Measurements from ENCODE around the gene KCND3.
A peak's percentile ranks its signal among the peaks of the same experiment; 100 is the strongest.

KCND3 gene

GRCh38 chr1:111813440-111814304 lies 175.8 kb downstream of the KCND3 start:
- CTCF ChIA-PET = no interaction called here
- Histone ChIP-seq H3K27ac (ENCODE audit: insufficient read depth in 1 of 2, low read depth in 1 of 2, low read length in 2 of 2, poor library complexity in 1 of 2, severe bottlenecking in 2 of 2) (no peak overlapping the region), H3K36me3 (ENCODE audit: control insufficient read depth in 4 of 4, insufficient read depth in 4 of 4, low read length in 3 of 4) (no peaks in the 10 kb centered on the region), H3K27me3 (replicated peaks in 2 of 5; ENCODE audit: control insufficient read depth in 4 of 5, insufficient read depth in 5 of 5, low read length in 4 of 5) (no peaks in the 10 kb centered on the region), H3K4me1 (ENCODE audit: control extremely low read depth in 1 of 4, control insufficient read depth in 4 of 4, insufficient read depth in 4 of 4, low read length in 3 of 4) (no peaks in the 10 kb centered on the region), H3K4me3 (ENCODE audit: control insufficient read depth in 1 of 7, extremely low read depth in 1 of 7, insufficient read depth in 4 of 7, low read depth in 2 of 7, low read length in 6 of 7) (no peak overlapping the region), H3K9me3 (ENCODE audit: control extremely low read depth in 1 of 5, control insufficient read depth in 4 of 5, insufficient read depth in 2 of 5, low read depth in 1 of 5, low read length in 4 of 5) (no peaks in the 10 kb centered on the region)
- 84% methylated on average over 11 of the region's 16 CpGs for WGBS (ENCODE audit: insufficient coverage)
- DNase-seq = peak in 1 of 3 donors; percentile 2
- POLR2A ChIA-PET = no interaction called here

DNA sequence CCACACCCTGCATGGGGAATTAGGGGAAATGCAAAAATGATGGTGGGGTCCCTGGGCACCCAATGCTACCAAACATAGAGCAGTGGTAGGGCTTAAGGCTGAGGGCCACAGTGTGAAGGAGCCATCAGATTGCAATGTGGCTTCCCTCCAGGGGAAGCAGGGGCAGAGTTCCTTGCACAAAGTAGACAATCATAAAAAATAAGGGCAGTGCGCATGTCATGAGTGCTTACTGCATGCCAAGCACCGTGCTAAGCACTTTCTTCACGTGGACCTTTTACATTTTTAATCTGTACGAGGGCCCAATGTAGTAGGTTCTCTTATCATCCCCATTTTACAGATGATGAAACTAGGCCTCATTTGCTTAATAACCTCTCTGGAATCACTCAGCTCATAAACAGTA lies 177.2 kb downstream of the KCND3 start:
- H3K4me1 ChIP-seq (ENCODE audit: control extremely low read depth in 1 of 4, control insufficient read depth in 4 of 4, insufficient read depth in 4 of 4, low read length in 3 of 4) = no peaks in the 10 kb centered on the region
- 100% methylated on average over 4 of the region's 4 CpGs for WGBS (ENCODE audit: insufficient coverage)
- H3K27ac ChIP-seq (ENCODE audit: insufficient read depth in 1 of 2, low read depth in 1 of 2, low read length in 2 of 2, poor library complexity in 1 of 2, severe bottlenecking in 2 of 2) = no peak overlapping the region
- CTCF ChIA-PET = no interaction called here
- peaks cover 0 to 5% (median 0%) of the 10 kb centered on the region in 5 experiments for H3K27me3 ChIP-seq (replicated peaks in 2 of 5; ENCODE audit: control insufficient read depth in 4 of 5, insufficient read depth in 5 of 5, low read length in 4 of 5)
- no peak for DNase-seq
- H3K36me3 ChIP-seq (ENCODE audit: control insufficient read depth in 4 of 4, insufficient read depth in 4 of 4, low read length in 3 of 4) = no peaks in the 10 kb centered on the region
- H3K4me3 ChIP-seq (ENCODE audit: control insufficient read depth in 1 of 7, extremely low read depth in 1 of 7, insufficient read depth in 4 of 7, low read depth in 2 of 7, low read length in 6 of 7) = no peak overlapping the region
- no peaks in the 10 kb centered on the region for H3K9me3 ChIP-seq (ENCODE audit: control extremely low read depth in 1 of 5, control insufficient read depth in 4 of 5, insufficient read depth in 2 of 5, low read depth in 1 of 5, low read length in 4 of 5)
- POLR2A ChIA-PET = no interaction called here

DNA sequence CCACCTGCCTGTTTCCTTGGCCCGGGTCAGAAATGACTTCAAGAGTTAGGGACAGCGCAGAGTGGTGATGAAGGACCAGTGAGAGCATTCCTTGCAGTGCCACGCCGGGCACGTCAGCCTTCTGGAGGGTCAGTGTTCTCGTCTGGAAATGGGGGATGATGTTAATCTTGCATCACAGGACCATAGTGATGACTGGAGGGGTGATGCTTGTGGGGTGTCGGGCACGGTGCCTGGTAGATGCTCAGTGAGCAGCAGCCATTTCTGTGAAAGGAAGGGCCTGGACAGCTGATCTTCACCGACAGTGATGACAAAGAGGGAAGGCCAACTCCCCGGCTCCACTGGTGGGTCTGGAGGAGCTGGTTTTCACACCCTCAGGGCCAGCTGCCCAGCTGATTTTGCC lies 177.6 kb downstream of the KCND3 start:
- H3K9me3 ChIP-seq (ENCODE audit: control extremely low read depth in 1 of 5, control insufficient read depth in 4 of 5, insufficient read depth in 2 of 5, low read depth in 1 of 5, low read length in 4 of 5) = no peaks in the 10 kb centered on the region

GRCh38 chr1:111805251-111805650 lies 184.2 kb downstream of the KCND3 start:
- H3K27me3 ChIP-seq (replicated peaks in 2 of 5; ENCODE audit: control insufficient read depth in 4 of 5, insufficient read depth in 5 of 5, low read length in 4 of 5) = peaks cover 0 to 5% (median 0%) of the 10 kb centered on the region in 5 experiments

More for the DNA sequence above, 177.6 kb downstream of the KCND3 start:
- H3K27ac ChIP-seq (ENCODE audit: insufficient read depth in 1 of 2, low read depth in 1 of 2, low read length in 2 of 2, poor library complexity in 1 of 2, severe bottlenecking in 2 of 2) = no peak overlapping the region
- H3K4me1 ChIP-seq (ENCODE audit: control extremely low read depth in 1 of 4, control insufficient read depth in 4 of 4, insufficient read depth in 4 of 4, low read length in 3 of 4) = no peaks in the 10 kb centered on the region
- H3K27me3 ChIP-seq (replicated peaks in 2 of 5; ENCODE audit: control insufficient read depth in 4 of 5, insufficient read depth in 5 of 5, low read length in 4 of 5) = peaks cover 0 to 5% (median 0%) of the 10 kb centered on the region in 5 experiments
- no peaks in the 10 kb centered on the region for H3K36me3 ChIP-seq (ENCODE audit: control insufficient read depth in 4 of 4, insufficient read depth in 4 of 4, low read length in 3 of 4)
- POLR2A ChIA-PET = no interaction called here
- 91% methylated on average over 10 of the region's 10 CpGs for WGBS (ENCODE audit: insufficient coverage)
- no peak overlapping the region for H3K4me3 ChIP-seq (ENCODE audit: control insufficient read depth in 1 of 7, extremely low read depth in 1 of 7, insufficient read depth in 4 of 7, low read depth in 2 of 7, low read length in 6 of 7)
- CTCF ChIA-PET = no interaction called here
- DNase-seq = no peak

GRCh38 chr1:111804776-111805175 lies 184.7 kb downstream of the KCND3 start:
- 72% methylated on average over 3 of the region's 11 CpGs for WGBS (ENCODE audit: insufficient coverage)
- CTCF ChIA-PET = no interaction called here

More at GRCh38 chr1:111805251-111805650, 184.2 kb downstream of the KCND3 start:
- ChIA-PET POLR2A (no interaction called here), CTCF (no interaction called here)
- Histone ChIP-seq H3K36me3 (ENCODE audit: control insufficient read depth in 4 of 4, insufficient read depth in 4 of 4, low read length in 3 of 4) (no peaks in the 10 kb centered on the region), H3K4me1 (ENCODE audit: control extremely low read depth in 1 of 4, control insufficient read depth in 4 of 4, insufficient read depth in 4 of 4, low read length in 3 of 4) (no peaks in the 10 kb centered on the region), H3K27ac (ENCODE audit: insufficient read depth in 1 of 2, low read depth in 1 of 2, low read length in 2 of 2, poor library complexity in 1 of 2, severe bottlenecking in 2 of 2) (no peak overlapping the region), H3K4me3 (ENCODE audit: control insufficient read depth in 1 of 7, extremely low read depth in 1 of 7, insufficient read depth in 4 of 7, low read depth in 2 of 7, low read length in 6 of 7) (no peak overlapping the region), H3K9me3 (ENCODE audit: control extremely low read depth in 1 of 5, control insufficient read depth in 4 of 5, insufficient read depth in 2 of 5, low read depth in 1 of 5, low read length in 4 of 5) (no peaks in the 10 kb centered on the region)
- no peak for DNase-seq
- 94% methylated on average over 2 of the region's 2 CpGs for WGBS (ENCODE audit: insufficient coverage)

GRCh38 chr1:111803951-111804350 lies 185.5 kb downstream of the KCND3 start:
- Histone ChIP-seq H3K27me3 (replicated peaks in 2 of 5; ENCODE audit: control insufficient read depth in 4 of 5, insufficient read depth in 5 of 5, low read length in 4 of 5) (peaks cover 0 to 5% (median 0%) of the 10 kb centered on the region in 5 experiments), H3K4me1 (ENCODE audit: control extremely low read depth in 1 of 4, control insufficient read depth in 4 of 4, insufficient read depth in 4 of 4, low read length in 3 of 4) (no peaks in the 10 kb centered on the region)

More at GRCh38 chr1:111804776-111805175, 184.7 kb downstream of the KCND3 start:
- Histone ChIP-seq H3K4me3 (ENCODE audit: control insufficient read depth in 1 of 7, extremely low read depth in 1 of 7, insufficient read depth in 4 of 7, low read depth in 2 of 7, low read length in 6 of 7) (no peak overlapping the region), H3K4me1 (ENCODE audit: control extremely low read depth in 1 of 4, control insufficient read depth in 4 of 4, insufficient read depth in 4 of 4, low read length in 3 of 4) (no peaks in the 10 kb centered on the region), H3K9me3 (ENCODE audit: control extremely low read depth in 1 of 5, control insufficient read depth in 4 of 5, insufficient read depth in 2 of 5, low read depth in 1 of 5, low read length in 4 of 5) (no peaks in the 10 kb centered on the region), H3K27ac (ENCODE audit: insufficient read depth in 1 of 2, low read depth in 1 of 2, low read length in 2 of 2, poor library complexity in 1 of 2, severe bottlenecking in 2 of 2) (no peak overlapping the region), H3K36me3 (ENCODE audit: control insufficient read depth in 4 of 4, insufficient read depth in 4 of 4, low read length in 3 of 4) (no peaks in the 10 kb centered on the region), H3K27me3 (replicated peaks in 2 of 5; ENCODE audit: control insufficient read depth in 4 of 5, insufficient read depth in 5 of 5, low read length in 4 of 5) (peaks cover 0 to 5% (median 0%) of the 10 kb centered on the region in 5 experiments)
- POLR2A ChIA-PET = no interaction called here
- no peak for DNase-seq

DNA sequence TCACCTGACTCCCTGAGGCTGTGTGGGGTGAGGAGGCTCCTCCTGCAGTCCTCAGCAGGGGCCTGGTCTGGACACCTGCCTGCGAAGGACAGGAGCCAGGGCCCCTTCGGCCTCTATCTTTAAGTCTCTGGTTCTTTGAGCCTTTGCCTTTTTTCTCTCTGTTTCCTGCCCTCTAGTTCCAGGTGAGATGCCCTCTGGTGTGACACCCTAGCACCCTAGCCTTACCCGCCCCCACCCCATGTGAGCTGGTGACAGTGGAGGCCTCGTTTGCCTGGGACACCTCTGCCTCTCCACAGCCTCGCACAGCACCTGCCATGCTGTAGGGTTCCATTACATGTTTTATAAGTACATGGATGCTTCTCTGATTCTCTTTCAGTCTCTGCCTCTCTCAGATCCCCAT lies 186.5 kb downstream of the KCND3 start:
- DNase-seq = no peak
- CTCF ChIA-PET = interaction anchor here (1.4 kb wide), 1 partner anchor 34 kb away, joined by 3 read pairs; no protein-coding TSS in a partner anchor
- 100% methylated on average over 5 of the region's 5 CpGs for WGBS (ENCODE audit: insufficient coverage)
- Histone ChIP-seq H3K9me3 (ENCODE audit: control extremely low read depth in 1 of 5, control insufficient read depth in 4 of 5, insufficient read depth in 2 of 5, low read depth in 1 of 5, low read length in 4 of 5) (peaks cover 0 to 3% (median 0%) of the 10 kb centered on the region in 5 experiments), H3K4me1 (ENCODE audit: control extremely low read depth in 1 of 4, control insufficient read depth in 4 of 4, insufficient read depth in 4 of 4, low read length in 3 of 4) (no peaks in the 10 kb centered on the region), H3K36me3 (ENCODE audit: control insufficient read depth in 4 of 4, insufficient read depth in 4 of 4, low read length in 3 of 4) (no peaks in the 10 kb centered on the region), H3K27me3 (replicated peaks in 2 of 5; ENCODE audit: control insufficient read depth in 4 of 5, insufficient read depth in 5 of 5, low read length in 4 of 5) (peaks cover 0 to 3% (median 0%) of the 10 kb centered on the region in 5 experiments), H3K4me3 (ENCODE audit: control insufficient read depth in 1 of 7, extremely low read depth in 1 of 7, insufficient read depth in 4 of 7, low read depth in 2 of 7, low read length in 6 of 7) (no peak overlapping the region), H3K27ac (ENCODE audit: insufficient read depth in 1 of 2, low read depth in 1 of 2, low read length in 2 of 2, poor library complexity in 1 of 2, severe bottlenecking in 2 of 2) (no peak overlapping the region)
- POLR2A ChIA-PET = no interaction called here

More at GRCh38 chr1:111803951-111804350, 185.5 kb downstream of the KCND3 start:
- H3K4me3 ChIP-seq (ENCODE audit: control insufficient read depth in 1 of 7, extremely low read depth in 1 of 7, insufficient read depth in 4 of 7, low read depth in 2 of 7, low read length in 6 of 7) = no peak overlapping the region
- no peak for DNase-seq
- H3K27ac ChIP-seq (ENCODE audit: insufficient read depth in 1 of 2, low read depth in 1 of 2, low read length in 2 of 2, poor library complexity in 1 of 2, severe bottlenecking in 2 of 2) = no peak overlapping the region
- no peaks in the 10 kb centered on the region for H3K36me3 ChIP-seq (ENCODE audit: control insufficient read depth in 4 of 4, insufficient read depth in 4 of 4, low read length in 3 of 4)
- ChIA-PET CTCF (no interaction called here), POLR2A (no interaction called here)
- 94% methylated on average over 5 of the region's 5 CpGs for WGBS (ENCODE audit: insufficient coverage)
- no peaks in the 10 kb centered on the region for H3K9me3 ChIP-seq (ENCODE audit: control extremely low read depth in 1 of 5, control insufficient read depth in 4 of 5, insufficient read depth in 2 of 5, low read depth in 1 of 5, low read length in 4 of 5)

Measured in common myeloid progenitor, CD34-positive (primary cell).